Measurements from ENCODE around the gene NCKAP5.

- TF ChIP-seq CTCF (IDR thresholded peaks at IDR 0.05) (no peak), POLR2A (IDR thresholded peaks at IDR 0.05) (no peak)
Observed at GRCh38 chr2:133405252-133405651, 163.0 kb downstream of the NCKAP5 start.
